Cerebellar nuclear complex (tissue), 1 donor: Measurements from ENCODE around the gene RHOH.

Experiments
- DNase-seq, 2 experiments: peaks; one replicate each; lab custom pipeline; 2025; lab: John Stamatoyannopoulos, UW

RHOH gene

DNA sequence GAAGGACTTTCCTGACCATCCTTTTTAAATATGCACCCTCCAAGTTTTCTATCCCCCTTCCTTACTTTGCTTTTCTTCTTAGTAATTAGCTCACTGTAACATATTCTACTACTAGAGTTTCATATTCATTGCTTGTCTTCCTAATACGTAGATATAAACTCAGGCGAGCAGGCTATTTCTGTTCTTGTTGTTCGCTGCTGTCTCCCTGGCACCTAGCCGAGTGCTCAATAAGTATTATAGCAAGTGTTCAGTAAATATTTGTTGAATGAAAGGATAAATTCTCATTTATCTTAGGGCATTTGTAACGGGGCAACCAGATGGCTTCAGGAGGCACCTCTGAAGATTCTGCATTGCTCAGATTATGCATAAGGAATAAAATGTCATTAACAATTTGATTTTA, 6.8 kb upstream of the RHOH start:
- DNase-seq: no peak

GRCh38 chr4:40190465-40190864, 6.4 kb upstream of the RHOH start:
- DNase-seq: no peak

DNA sequence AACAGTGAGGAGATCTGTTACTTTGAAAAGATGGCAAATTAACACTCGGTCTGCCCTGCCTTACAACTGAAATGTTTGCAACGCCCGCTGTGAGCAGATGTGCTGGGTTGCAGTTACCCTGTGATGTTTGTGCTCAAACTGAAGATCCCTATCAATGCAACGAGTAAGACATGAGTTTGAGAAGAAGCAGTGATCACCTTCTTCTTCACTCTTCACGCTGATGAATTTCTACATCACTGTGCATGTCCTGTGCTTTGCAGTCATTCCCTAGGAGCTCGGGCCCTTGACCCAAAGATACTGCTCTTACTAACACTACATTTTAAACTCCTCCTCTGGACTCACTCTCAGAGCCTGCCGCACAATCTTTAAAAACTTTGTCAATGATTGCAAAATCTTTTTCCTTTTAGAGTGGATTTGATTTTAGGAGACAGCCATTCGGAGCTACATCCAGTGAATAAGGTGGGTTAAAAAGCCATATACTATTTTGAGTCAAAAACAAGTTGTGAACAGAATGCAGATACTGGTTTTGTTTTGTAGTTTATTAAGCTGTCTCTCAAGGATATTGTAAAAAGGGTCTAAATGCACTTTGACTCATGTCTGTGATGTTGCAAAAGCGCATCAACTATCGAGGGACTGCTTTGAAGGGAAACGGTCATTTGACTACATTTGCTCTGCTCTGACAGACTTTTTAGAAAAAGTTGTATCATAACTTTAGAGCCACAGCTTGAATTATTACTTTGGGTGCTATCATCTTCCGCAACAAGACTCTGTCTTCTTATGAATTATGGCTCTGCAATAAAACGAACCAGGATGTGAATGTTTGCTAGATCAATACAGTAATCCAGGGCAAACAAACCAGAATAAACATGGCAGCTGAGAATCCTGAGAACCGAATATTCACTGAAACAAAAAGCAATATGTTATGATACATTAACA, 5.7 kb upstream of the RHOH start:
- no peak for DNase-seq

- no peak for DNase-seq
These were observed 4.5 kb upstream of the RHOH start for GRCh38 chr4:40192114-40193015.

- no peak for DNase-seq
These were observed 3.7 kb upstream of the RHOH start for GRCh38 chr4:40193016-40193571.

DNA sequence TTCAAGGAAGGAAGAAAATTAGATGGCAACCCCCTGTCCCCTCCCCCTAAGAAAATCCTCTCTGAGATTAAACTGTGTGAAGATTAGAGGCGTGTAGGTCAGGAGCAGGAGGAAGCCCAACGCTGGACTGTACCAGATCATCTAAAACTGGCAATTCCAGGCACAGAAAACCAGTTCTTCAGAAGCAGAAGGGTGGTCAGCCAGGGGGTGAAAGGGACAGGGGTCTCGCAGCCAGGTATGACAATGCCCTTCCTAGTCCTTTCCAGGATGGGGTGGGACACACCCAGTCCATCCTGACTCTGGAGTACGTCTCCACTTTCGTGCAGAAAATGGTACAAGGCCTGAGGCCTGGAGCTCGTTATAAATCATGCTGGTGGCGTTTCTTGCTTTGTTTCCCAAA, 3.3 kb upstream of the RHOH start:
- no peak for DNase-seq

DNA sequence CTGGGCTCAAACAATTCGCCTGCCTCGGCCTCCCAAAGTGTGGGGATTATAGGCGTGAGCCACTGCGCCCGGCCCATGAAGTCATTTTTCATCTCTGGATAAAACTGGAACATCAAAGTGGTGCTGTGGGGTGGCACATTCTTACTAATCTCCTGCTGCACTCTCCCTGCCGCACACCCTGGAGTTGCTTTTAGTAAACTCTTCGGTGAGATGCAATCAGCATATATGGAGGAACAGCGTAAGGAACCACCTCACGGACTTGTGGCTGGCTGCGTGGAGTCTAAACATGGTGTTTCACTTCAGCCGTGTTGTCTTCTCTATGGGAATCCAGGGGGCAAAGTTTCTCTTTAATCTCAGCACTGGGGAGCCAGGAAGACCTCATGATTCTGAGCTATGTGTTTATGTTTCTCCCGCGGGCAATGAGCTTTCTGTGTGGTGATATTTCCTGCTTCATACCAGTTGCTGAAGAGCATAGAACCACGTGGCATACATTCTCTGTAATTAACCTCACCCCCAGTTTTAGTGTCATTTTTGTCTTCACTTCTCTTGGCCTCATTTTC, 2.1 kb upstream of the RHOH start:
- no peak for DNase-seq

DNA sequence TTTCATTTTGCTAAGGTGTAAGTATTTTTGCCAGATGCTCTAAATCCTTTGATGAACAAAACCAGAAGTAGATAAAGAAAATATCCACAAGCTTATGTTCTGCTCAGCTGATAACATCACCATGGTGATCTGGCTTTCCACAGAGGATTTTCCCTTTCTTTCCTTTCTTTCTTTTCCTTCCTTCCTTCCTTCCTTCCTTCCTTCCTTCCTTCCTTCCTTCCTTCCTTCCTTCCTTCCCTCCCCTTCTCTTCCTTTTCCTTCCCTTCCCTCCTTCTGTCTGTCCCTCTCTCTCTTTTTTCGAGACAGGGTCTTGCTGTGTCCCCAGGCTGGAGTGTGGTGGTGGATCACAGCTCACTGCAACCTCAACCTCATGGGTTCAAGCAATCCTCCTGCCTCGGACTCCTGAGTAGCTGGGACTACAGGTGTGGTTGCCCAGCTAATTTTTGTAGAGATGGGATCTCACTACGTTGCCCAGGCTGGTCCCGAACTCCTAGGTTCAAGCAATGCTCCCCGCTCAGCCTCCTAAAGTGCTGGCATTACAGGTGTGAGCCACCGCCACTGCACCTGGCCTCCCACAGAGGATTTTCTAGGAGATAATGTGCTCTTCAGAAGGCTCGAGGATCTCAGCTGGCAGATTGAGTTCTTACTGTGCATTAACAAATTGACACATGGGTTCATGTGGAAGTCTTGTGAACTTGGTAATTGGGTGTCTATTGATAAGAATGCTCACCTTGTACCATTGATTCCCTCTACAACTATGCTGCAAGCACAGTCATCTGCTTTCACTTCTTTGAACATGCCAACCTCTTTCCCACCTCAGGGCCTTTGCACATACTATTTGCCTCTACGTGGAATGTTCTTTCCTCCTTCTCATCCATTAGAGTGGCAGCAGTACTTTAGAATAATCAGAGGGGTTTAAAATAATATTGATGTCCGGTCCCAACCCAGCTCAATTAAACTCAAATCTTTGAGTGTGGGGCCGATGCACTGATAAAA, 1.4 kb upstream of the RHOH start:
- no peak for DNase-seq

GRCh38 chr4:40196272-40196671, 559 bp upstream of the RHOH start:
- DNase-seq: no peak

- DNase-seq: no peak
These were observed 1.3 kb downstream of the RHOH start for GRCh38 chr4:40197879-40198689.

GRCh38 chr4:40199179-40199670, 2.4 kb downstream of the RHOH start:
- no peak for DNase-seq

DNA sequence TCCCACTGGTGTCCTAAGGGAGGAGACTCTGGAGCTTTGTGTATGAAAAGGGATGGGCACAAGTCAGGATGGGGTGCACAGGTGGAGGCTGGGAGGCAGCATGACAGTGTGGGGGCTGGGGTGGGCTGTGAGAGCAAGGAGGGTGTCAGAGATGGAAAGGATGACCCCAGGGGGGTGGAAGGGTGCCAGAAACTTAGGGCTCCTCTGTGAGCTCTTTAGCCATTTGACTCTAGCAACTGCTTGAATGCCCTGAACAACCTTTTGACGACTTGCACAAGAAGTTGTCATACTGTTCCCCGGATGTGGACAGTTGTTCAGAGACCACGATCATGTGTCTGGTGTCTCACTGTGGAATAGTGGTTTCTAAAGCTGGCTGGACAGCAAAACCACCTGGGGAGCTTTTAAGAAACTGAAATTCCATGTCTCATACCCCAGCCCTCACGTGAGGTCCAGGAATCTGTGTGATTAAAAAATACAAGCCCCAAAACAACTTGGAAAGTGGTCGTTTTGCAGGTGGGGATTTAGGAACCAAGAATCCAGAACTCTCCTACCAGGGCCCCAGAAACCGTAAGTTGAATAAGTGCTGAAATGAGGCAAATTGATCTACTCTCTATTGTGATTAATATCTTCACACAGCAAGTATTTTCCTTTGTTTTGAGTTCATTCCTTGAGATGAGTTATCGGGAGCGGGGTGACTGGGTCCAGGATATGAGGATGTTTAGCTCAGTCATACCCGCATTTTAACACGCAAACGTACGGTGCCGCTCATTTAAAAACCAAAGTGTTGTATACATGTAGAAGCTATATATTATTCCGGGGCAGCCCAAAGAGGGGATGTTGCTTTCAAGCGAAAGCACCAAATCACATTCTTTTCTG, 3.4 kb downstream of the RHOH start:
- DNase-seq: no peak

DNA sequence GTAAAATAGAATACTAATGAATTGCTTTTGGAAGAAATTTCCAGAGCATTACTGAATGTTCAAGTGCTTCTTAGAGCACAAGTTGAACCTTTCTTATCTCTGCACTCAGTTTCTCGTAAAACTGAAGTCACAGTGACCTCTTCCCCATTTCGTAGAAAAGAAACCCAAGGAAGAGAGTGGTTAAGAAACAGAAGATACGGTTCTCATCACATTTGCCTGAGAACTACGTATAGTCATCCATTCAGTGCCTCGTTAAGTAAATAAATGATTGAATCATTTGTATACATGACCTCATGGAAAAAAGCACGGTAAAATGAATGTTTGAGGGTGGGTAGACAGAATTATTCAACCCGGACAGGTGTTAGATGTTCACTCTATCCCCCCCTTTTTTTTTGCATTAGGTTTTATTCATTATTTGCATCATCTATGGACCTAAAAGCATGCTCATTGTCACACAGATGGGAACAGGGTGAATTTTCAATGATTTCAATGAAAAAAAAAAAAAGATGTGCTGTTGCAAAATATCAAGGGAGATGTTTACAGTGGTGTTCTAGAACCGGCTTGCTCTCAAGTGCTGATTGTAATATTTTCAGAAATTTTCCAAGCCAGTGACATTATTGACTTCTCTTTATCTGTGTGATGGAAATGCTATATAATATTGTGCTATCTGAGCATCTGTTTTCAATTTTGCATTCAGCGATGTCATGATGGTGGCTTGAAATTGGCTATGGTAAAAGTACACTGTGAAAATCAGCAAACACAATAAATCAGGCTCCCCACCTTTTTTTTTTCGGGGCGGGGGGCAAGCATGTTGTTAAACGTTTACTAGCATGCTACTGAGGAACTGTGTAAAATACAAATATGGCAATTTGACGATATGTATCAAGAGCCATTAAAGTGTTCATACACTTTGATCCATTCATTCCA, 4.3 kb downstream of the RHOH start:
- no peak for DNase-seq

- DNase-seq: no peak
These were observed 5.1 kb downstream of the RHOH start for GRCh38 chr4:40201898-40202297.

DNA sequence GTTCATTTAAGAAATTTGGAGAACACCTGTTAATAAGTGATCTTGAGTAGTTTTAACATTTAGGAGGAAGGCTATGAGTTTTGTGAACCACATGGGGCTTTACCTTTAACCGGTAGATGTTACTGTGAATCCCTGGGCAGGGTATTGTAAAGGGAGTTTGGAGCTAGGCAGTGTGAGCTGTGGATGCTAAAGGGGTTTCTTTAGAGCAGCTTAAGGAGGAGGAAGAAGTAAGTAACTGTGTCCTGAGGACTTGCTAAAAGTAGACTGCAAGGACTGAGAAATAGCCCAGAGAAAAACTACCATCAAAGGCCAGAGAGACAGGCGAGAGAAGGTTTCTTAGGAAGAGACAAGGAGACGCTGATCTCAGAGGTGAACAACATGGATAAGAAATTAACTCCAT, 5.6 kb downstream of the RHOH start:
- DNase-seq: no peak

GRCh38 chr4:40204507-40205258, 7.9 kb downstream of the RHOH start:
- no peak for DNase-seq
